ENCODE measurements around the gene CBLB.

- TF ChIP-seq EP300 (IDR thresholded peaks at IDR 0.05) (no peak), CTCF (IDR thresholded peaks at IDR 0.05) (no peak), POLR2A (IDR thresholded peaks at IDR 0.05) (no peak)
These were observed 5.2 kb downstream of the CBLB start for GRCh38 chr3:105863608-105864007.

All from ovary (tissue), 3 donors.